EL (cell line): ENCODE measurements around the gene SPTBN1.
"Not testable (repeated sequence)": the region's sequence is repeated elsewhere in the genome, so short reads cannot be mapped to it uniquely, and the experiment has no call there.

ENCODE experiments used
- DNase-seq: peaks from one replicate; pipeline ENCODE4 v3.0.0-alpha.2; 2016

Gene SPTBN1

GRCh38 chr2:54681416-54681815, 225.3 kb downstream of the SPTBN1 start:
- DNase-seq = no peak

DNA sequence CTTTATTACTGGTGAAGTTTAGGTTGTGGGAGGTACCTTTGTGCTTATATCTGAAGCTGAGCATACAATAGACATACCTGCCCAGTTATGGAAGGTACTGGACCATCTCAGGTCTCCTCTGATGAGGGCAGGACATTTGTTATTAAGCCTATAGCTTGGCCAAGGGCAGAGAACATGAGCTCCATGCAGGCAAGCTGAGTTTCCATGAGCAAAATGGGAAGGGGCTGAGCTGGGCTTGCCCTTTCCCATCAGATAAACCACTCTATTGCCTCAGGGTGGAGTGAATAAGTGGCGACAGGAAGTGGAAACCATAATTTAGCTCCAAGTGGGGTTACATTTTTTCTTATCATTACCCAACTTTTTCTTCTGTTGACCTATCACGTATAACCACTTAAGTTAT, 227.5 kb downstream of the SPTBN1 start:
- no peak for DNase-seq

DNA sequence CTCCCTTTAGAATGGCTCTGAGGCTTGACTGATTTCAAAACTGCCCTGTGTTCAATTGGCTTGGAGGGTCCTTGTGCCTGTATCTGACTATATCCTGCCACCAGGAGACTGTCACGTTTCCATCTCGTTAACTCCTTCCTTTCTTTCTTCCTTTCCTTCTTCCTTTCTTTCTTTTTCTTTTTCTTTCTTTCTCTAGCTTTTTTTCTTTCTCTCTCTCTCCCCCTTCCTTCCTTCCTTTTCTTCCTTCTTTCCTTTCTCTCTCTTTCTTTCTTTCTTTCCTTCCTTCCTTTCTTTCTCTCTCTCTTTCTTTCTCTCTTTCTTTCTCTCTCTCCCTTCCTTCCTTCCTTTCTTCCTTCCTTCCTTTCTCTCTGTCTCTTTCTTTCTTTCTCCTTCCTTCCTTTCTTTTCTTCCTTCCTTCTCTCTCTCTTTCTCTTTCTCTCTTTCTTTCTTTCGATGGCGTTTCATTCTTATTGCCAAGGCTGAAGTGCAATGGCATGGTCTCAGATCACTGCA, 229.2 kb downstream of the SPTBN1 start:
- no peak for DNase-seq

GRCh38 chr2:54687595-54688152, 231.5 kb downstream of the SPTBN1 start:
- DNase-seq = no peak

DNA sequence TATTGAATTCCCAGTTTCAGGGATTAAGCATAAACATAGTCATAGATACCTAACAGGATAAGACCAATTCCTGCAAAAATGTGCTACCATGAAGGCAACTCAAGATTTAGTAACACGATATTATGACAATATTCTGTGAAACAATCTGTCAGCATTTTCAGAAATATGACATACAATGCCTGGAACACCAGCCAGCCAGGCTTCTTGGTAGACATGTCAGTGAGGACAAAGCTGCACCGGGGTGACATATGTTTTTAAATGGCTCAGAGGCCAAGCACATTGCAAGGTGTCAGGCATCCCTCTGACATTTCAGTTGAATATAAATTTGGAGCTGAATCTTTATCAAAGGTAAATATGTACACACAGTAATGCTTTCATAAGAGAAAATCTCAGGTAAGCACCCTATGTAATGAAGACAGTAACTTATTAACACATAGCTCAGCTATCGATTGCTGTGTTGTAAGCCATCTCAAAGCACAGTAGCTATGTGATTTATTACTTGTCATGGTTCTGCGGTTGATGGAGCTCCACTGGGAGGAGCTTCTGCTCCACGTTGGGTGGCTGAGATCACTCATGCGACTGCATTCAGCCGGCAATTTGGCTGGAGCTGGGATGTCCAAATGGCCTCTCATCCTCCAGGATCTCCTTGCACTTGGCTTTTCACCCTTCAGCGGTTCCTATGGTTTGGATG, 235.5 kb downstream of the SPTBN1 start:
- DNase-seq = no peak

- DNase-seq = no peak
Measured at GRCh38 chr2:54692556-54692955, 236.4 kb downstream of the SPTBN1 start.

- DNase-seq = no peak
Measured at GRCh38 chr2:54695378-54695777, 239.3 kb downstream of the SPTBN1 start.

GRCh38 chr2:54697934-54698333, 241.8 kb downstream of the SPTBN1 start:
- DNase-seq = no peak

GRCh38 chr2:54698926-54699325, 242.8 kb downstream of the SPTBN1 start:
- DNase-seq = not testable (repeated sequence)

GRCh38 chr2:54699665-54700064, 243.5 kb downstream of the SPTBN1 start:
- no peak for DNase-seq

DNA sequence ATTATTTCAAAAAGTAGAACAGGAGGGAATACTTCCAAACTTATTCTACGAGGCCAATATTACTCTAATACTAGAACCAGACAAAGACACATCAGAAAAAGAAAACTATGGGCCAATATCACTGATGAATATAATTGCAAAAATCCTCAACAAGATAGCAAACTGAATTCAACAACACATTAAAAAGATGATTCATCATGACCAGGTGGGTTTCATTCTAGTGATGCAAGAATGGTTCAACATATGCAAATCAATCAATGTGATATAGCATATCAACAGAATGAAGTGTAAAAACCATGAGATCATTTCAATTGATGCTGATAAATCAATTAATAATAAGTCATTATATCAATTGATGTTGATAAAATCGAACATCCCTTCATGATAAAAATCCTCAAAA, 244.9 kb downstream of the SPTBN1 start:
- DNase-seq = no peak

DNA sequence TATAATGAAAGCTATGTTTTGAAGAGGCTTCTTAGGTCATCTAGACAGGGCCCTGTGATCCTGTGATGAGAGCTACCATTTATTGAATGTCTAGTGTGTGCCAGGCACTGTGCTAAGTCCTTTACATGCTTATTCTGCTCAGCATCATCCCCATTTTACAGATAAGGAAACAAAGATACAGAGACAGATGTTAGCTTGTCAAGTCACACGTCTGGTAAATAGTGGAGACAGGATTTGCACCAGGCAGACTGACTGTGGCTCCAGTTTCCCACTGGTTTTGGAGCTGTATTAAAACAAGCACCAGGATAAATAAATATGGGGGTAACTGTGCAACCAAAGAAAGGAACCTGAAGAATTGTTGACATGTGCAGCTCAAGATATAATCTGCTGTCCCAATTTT, 248.1 kb downstream of the SPTBN1 start:
- DNase-seq = no peak

DNA sequence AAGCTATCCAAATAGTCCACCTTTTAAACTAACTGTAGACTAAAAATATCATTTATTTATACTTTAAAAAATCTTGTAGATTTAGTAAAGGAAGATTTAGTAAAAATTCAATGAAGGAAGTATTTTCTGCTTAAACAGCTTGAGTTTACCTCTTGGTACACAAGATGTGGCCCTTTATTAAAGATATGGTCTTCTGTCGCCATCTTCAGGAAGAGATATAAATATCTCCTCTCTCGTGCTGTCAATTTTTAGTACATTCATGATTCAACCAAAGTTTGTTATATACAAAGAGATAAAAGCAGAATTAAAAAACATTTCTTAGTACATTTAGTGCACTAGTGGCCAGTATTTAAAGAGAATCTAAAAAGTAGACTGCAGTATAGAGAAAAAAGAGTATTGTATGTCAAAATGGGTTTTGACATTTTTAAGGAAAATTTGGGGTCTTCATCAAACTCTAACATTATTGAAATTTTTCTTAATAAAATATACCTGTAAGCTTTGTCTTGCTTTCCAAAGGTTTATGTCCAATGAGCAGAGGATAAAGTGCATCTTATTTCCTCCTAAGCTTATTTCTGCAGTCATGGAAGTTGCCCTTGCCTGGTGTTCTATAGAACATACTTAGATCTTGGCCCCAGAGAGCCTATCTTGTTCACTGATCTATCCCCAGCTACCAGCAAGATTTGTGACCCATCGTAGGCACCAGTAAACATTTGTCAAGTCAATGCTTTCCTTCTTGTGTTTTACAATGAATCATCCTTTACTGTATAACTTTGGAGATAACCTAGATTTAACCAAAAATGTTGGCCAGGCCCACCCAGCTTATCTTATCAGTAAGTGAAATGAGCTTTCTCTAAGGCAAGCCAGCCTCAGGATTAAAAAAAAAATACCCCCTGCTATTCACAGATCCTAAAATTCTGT, 248.8 kb downstream of the SPTBN1 start:
- DNase-seq = peak; percentile 68

DNA sequence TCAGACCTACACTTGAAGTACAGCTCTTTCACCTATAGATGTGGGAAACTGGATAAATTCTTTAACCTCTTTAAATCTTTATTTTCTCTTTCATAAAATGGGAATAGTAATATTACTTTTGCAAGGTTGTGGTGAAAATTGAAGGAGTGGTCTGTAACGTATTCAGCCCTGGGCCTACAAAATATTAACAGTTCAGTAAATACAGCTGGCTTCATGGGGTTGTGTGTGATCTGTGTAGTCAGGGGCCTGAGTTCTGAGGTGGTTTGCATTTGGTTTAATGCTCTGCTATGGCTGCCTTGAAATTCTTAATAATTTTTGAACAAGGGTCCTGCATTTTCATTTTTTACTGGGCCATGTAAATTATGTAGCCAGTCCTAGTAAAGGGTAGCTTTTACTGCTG, 250.5 kb downstream of the SPTBN1 start:
- no peak for DNase-seq

DNA sequence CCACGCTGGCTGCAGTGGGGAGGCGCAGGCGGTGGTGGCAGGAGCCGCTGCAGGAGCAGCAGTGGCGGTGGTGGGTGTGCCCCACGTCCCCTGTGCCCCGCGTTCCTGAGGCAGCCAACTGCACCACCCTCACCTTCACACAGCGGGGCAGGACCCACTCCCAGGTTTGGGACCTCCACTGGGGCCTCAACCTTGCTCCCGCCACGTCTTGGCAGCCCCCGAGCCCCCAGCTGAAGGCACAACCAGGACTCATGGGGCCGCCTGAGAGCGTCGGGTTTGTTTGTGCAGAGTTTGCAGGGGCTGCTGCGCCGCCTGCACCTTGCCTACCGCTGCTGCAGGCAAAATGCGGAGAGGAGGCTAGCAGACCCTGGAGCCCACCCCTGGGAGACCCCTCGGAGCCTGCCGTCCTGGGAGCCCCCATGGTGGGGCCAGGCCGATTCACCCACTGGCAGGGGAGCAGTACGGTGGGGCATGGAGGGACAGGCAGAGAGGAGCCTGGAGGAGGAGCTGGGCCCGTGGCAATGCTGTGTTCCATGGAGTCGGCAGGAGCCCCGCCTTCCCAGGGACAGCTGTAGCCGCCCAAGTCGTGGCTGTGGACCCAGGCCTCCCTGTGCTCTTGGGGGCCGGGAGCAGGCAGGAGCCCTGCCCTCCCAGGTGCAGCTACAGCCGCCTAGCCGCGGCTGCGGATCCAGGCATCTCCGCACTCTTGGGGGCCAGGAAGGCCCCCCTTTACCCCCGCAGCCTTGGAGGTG, 252.6 kb downstream of the SPTBN1 start:
- no peak for DNase-seq

DNA sequence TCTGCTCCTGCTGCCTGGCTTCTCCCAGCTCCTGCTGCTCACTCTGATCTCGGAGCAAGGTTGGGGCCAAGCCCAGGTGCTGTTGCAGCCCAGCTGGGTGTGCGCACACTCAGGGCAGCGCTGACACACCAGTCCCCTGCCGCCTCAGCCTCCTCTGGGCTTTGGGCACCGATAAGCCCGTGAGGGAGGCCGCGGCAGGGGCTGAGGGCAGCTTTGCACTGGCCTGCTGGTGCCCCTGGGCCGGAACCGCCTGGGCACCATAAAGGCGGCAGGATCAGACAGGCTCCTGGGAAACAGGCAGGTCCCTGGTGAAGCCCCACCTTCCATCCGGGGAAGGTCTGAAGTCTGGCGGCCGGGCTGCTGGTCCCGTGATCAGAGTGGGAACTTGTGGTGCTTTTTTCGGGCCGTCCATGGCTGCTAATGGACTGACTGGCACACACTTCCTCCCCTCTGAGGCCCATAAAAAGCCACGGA, 253.2 kb downstream of the SPTBN1 start:
- no peak for DNase-seq

- DNase-seq = no peak
Measured at GRCh38 chr2:54710216-54710615, 254.1 kb downstream of the SPTBN1 start.

DNA sequence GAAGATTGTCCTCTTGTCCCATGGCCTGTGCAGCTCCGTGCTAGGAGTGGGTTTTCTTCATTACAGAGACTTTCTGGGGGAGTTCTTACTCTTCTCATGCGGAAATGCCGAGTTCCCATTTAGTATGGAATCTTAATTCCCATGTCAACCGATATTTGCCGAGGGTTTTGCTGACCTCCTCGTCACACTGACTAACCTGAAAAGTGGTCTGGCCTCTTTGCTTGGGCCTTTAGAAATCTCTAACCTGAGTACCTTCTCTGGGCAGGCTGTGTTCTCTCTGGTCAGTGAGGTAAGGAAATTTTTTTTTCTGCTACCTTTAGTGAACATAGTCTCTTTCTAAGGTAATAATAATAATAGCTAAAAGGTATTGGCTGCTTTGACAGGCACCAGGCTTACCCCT, 256.4 kb downstream of the SPTBN1 start:
- DNase-seq = no peak

GRCh38 chr2:54714996-54715395, 258.9 kb downstream of the SPTBN1 start:
- no peak for DNase-seq

DNA sequence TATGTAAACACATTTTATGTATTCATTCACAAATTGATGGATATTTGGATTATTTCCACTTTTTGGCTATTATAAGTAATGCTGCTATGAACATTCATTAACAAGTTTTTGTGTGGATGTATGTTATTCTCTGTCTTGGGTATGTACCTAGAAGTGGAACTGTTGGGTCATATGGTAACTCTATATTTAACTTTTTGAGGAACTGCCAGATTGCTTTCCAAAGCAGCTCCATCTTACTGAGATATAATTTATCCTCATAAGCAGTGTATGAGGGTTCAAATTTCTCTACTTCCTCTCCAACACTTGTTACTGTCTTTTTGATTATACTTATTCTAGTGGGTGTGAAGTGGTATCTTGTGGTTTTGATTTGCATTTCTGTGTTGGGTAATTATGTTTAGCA, 260.2 kb downstream of the SPTBN1 start:
- no peak for DNase-seq

DNA sequence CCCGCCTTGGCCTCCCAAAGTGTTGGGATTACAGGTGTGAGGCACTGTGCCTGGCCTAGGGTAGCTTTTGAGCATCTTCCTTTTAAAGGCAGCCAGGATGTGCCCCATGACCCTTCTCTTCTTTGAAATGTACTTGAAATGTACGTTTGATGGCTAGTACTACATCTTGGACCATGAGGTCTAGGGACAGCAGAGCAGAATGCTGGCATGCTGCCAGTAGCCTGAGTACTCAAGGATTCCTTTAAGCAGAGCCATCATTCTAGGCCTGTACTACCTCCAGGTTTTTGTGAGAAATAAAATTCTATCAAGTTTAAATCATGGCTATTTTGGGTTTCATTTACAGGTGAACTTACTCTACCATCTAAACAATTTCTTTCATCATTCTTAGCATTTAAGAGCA, 264.4 kb downstream of the SPTBN1 start:
- DNase-seq = no peak
